Neural cell (in vitro differentiated cells): ENCODE data around the gene CABP1. TPM values are rescaled to one million over a fixed set of nuclear protein-coding genes. Genes with fewer than 3 reads are reported as not detected.

Source experiments
- H2AFZ ChIP-seq: fragments of 200-600, 300-800 bp; sonication (generic), shearing (Covaris generic); 2 replicates; pipeline ENCODE4 v1.6.0; 2014; ENCODE audit warnings: low read depth, mild to moderate bottlenecking, antibody characterized with exemption, low read length, moderate library complexity
- H3F3A ChIP-seq: fragments of 200-600 bp; shearing (Covaris generic); 2 replicates; pipeline ENCODE4 v1.6.1; 2016; ENCODE audit warnings: mild to moderate bottlenecking, moderate library complexity, mixed read lengths, antibody characterized with exemption, low read length; ENCODE audit not compliant: insufficient read depth, poor library complexity, severe bottlenecking
- H3K27ac ChIP-seq: fragments of 200-600, 300-800 bp; sonication (generic), shearing (Covaris generic); 2 replicates; pipeline ENCODE4 v1.5.1; 2014; ENCODE audit warnings: mild to moderate bottlenecking, low read length, moderate library complexity
- H3K27me3 ChIP-seq: fragments of 300-800, 200-600 bp; sonication (generic), shearing (Covaris generic); 2 replicates; pipeline ENCODE4 v1.6.0; 2014; ENCODE audit warnings: mild to moderate bottlenecking, low read depth, low read length, moderate library complexity; ENCODE audit not compliant: insufficient read depth
- H3K36me3 ChIP-seq: fragments of 300-800, 200-600 bp; sonication (generic), shearing (Covaris generic); 2 replicates; pipeline ENCODE4 v1.5.1; 2014; ENCODE audit warnings: mild to moderate bottlenecking, antibody characterized with exemption, low read length, moderate library complexity; ENCODE audit not compliant: insufficient read depth
- H3K4me2 ChIP-seq: fragments of 300-800, 200-600 bp; sonication (generic), shearing (Covaris generic); 2 replicates; pipeline ENCODE4 v1.6.0; 2014; ENCODE audit warnings: mild to moderate bottlenecking, low read length
- H3K4me3 ChIP-seq: fragments of 300-800, 200-600 bp; sonication (generic), shearing (Covaris generic); 2 replicates; pipeline ENCODE4 v1.5.1; 2014; ENCODE audit warnings: mild to moderate bottlenecking, low read length, moderate library complexity
- H3K79me2 ChIP-seq: fragments of 200-600 bp; shearing (Covaris generic); replicated peaks from 2 replicates; pipeline ENCODE4 v1.6.0; 2014; ENCODE audit warnings: mild to moderate bottlenecking, low read length, moderate library complexity; ENCODE audit not compliant: insufficient read depth
- H3K9ac ChIP-seq: fragments of 300-800, 200-600 bp; sonication (generic), shearing (Covaris generic); 2 replicates; pipeline ENCODE4 v1.6.1; 2016; ENCODE audit warnings: mild to moderate bottlenecking, low read length, mixed read lengths
- H3K9me2 ChIP-seq: fragments of 200-600 bp; shearing (Covaris generic); 2 replicates; pipeline ENCODE4 v1.6.1; 2016; ENCODE audit warnings: mild to moderate bottlenecking, low read length, mixed read lengths; ENCODE audit not compliant: insufficient read depth
- H3K9me3 ChIP-seq: fragments of 200-600, 300-800 bp; sonication (generic), shearing (Covaris generic); 2 replicates; pipeline ENCODE4 v1.6.1; 2016; ENCODE audit warnings: mild to moderate bottlenecking, mixed run types, low read length, moderate library complexity, mixed read lengths
- H4K20me1 ChIP-seq: fragments of 200-600 bp; shearing (Covaris generic); 2 replicates; pipeline ENCODE4 v1.6.1; 2016; ENCODE audit warnings: mild to moderate bottlenecking, mixed run types; ENCODE audit not compliant: insufficient read depth
- EP300 ChIP-seq: fragments of 450-650 bp; conservative IDR thresholded peaks from 2 replicates; pipeline ENCODE4 v1.6.1; 2014; ENCODE audit warnings: antibody characterized with exemption, mild to moderate bottlenecking, moderate library complexity; ENCODE audit not compliant: poor library complexity, severe bottlenecking
- EZH2 ChIP-seq: fragments of 200-600, 300-800 bp; shearing (Covaris generic), sonication (generic); IDR thresholded peaks from 2 replicates; pipeline ENCODE4 v1.6.1; 2014; ENCODE audit warnings: antibody characterized with exemption, low read length, borderline replicate concordance, mild to moderate bottlenecking; ENCODE audit not compliant: insufficient read depth, poor library complexity, severe bottlenecking
- MXI1 ChIP-seq: fragments of 450-650 bp; conservative IDR thresholded peaks from 2 replicates; pipeline ENCODE4 v1.6.1; 2014; ENCODE audit warnings: antibody characterized with exemption, mild to moderate bottlenecking; ENCODE audit not compliant: poor library complexity, severe bottlenecking
- POLR2AphosphoS5 ChIP-seq: IDR thresholded peaks from 2 replicates; pipeline ENCODE4 v1.6.1; 2012
- RAD21 ChIP-seq: fragments of 450-650 bp; conservative IDR thresholded peaks from 2 replicates; pipeline ENCODE4 v1.6.1; 2014; ENCODE audit warnings: antibody characterized with exemption, mild to moderate bottlenecking, moderate library complexity
- SMC3 ChIP-seq: fragments of 450-650 bp; conservative IDR thresholded peaks from 2 replicates; pipeline ENCODE4 v1.6.1; 2014; ENCODE audit warnings: antibody characterized with exemption, mild to moderate bottlenecking, moderate library complexity; ENCODE audit not compliant: poor library complexity
- TAF1 ChIP-seq: IDR thresholded peaks from 2 replicates; pipeline ENCODE4 v1.6.1; 2012; ENCODE audit warnings: low read depth
- polyA plus RNA-seq: library from polyadenylated mRNA; depleted of rRNA; stranded (reverse); fragments of >200 nt; gene quantifications from 2 replicates; pipeline ENCODE4 v1.2.3, GENCODE V29; 2014
- TF ChIP-seq, protein P1 (sequence below): fragments of 450-650 bp; IDR thresholded peaks from 2 replicates; pipeline ENCODE4 v1.5.1; 2014; ENCODE audit warnings: antibody characterized with exemption, mild to moderate bottlenecking, moderate library complexity; ENCODE audit not compliant: poor library complexity, severe bottlenecking
- TF ChIP-seq, protein P2 (sequence below): IDR thresholded peaks from 2 replicates; pipeline ENCODE4 v1.6.1; 2012; ENCODE audit warnings: borderline replicate concordance

CABP1 gene
- polyA plus RNA-seq, 1 donor from 2014 or later: 0.71 TPM

DNA sequence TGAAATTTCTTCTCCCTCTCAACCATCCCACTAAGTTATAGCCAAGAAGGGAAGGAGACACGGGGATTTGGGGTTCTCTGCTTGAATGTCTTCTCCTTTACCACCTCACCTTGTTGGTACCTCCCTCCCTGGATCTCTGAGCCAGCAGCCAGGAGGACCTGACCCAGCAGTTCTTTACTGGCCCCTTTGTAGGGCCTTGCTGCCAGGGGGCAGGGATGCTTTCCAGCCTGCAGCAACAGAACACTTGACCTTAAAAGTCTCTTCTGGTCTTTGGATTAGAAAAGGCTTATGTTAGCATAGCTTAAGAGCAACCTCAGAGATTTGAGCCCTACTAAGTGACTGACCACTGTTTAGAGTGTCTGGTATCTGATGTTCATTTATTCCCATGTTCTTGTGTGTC lies 56.9 kb downstream of the CABP1 start:
- no peaks in the 10 kb centered on the region for H3K9me3 ChIP-seq
- H3K9ac ChIP-seq: no peak overlapping the region
- no peak overlapping the region for H3K4me3 ChIP-seq
- H3K27ac ChIP-seq: no peak overlapping the region
- no peaks in the 10 kb centered on the region for H3K27me3 ChIP-seq
- no peak overlapping the region for H3K4me2 ChIP-seq
- H3K9me2 ChIP-seq: no peaks in the 10 kb centered on the region
- H3K36me3 ChIP-seq: peaks cover 5% of the 10 kb centered on the region
- no peaks in the 10 kb centered on the region for H4K20me1 ChIP-seq
- H3K79me2 ChIP-seq: no peaks in the 10 kb centered on the region
- no peak for TF ChIP-seq EP300
- TF ChIP-seq TAF1: no peak
- no peak for TF ChIP-seq MXI1
- TF ChIP-seq, protein P1, sequence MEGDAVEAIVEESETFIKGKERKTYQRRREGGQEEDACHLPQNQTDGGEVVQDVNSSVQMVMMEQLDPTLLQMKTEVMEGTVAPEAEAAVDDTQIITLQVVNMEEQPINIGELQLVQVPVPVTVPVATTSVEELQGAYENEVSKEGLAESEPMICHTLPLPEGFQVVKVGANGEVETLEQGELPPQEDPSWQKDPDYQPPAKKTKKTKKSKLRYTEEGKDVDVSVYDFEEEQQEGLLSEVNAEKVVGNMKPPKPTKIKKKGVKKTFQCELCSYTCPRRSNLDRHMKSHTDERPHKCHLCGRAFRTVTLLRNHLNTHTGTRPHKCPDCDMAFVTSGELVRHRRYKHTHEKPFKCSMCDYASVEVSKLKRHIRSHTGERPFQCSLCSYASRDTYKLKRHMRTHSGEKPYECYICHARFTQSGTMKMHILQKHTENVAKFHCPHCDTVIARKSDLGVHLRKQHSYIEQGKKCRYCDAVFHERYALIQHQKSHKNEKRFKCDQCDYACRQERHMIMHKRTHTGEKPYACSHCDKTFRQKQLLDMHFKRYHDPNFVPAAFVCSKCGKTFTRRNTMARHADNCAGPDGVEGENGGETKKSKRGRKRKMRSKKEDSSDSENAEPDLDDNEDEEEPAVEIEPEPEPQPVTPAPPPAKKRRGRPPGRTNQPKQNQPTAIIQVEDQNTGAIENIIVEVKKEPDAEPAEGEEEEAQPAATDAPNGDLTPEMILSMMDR: no peak
- TF ChIP-seq EZH2: no peak
- TF ChIP-seq RAD21: no peak
- no peak for TF ChIP-seq POLR2AphosphoS5
- TF ChIP-seq, protein P2, sequence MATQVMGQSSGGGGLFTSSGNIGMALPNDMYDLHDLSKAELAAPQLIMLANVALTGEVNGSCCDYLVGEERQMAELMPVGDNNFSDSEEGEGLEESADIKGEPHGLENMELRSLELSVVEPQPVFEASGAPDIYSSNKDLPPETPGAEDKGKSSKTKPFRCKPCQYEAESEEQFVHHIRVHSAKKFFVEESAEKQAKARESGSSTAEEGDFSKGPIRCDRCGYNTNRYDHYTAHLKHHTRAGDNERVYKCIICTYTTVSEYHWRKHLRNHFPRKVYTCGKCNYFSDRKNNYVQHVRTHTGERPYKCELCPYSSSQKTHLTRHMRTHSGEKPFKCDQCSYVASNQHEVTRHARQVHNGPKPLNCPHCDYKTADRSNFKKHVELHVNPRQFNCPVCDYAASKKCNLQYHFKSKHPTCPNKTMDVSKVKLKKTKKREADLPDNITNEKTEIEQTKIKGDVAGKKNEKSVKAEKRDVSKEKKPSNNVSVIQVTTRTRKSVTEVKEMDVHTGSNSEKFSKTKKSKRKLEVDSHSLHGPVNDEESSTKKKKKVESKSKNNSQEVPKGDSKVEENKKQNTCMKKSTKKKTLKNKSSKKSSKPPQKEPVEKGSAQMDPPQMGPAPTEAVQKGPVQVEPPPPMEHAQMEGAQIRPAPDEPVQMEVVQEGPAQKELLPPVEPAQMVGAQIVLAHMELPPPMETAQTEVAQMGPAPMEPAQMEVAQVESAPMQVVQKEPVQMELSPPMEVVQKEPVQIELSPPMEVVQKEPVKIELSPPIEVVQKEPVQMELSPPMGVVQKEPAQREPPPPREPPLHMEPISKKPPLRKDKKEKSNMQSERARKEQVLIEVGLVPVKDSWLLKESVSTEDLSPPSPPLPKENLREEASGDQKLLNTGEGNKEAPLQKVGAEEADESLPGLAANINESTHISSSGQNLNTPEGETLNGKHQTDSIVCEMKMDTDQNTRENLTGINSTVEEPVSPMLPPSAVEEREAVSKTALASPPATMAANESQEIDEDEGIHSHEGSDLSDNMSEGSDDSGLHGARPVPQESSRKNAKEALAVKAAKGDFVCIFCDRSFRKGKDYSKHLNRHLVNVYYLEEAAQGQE: no peak
- TF ChIP-seq SMC3: no peak
- no peaks in the 10 kb centered on the region for H3F3A ChIP-seq
- no peak overlapping the region for H2AFZ ChIP-seq

DNA sequence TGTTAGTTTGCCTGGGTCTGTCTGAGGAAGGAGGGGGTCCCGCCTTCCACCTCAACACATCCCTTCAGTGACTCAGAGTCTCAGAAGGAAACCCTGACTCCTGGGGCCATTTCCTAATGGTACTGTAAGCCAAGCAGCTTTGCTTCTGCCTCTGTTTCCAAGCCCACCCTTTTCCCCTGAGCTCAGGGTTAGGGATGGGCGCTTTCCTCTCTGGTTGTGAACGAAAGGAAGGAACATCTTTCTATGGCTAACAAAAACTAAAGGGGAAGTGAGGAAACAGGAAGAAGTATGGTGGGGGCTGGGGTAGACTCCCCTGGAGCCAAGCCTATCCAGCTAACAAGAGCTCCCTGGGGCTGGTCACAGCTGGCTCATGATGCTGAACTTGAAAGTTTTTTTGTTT lies 58.2 kb downstream of the CABP1 start:
- no peak overlapping the region for H3K9ac ChIP-seq
- no peaks in the 10 kb centered on the region for H3F3A ChIP-seq
- H3K9me3 ChIP-seq: no peaks in the 10 kb centered on the region
- H3K4me3 ChIP-seq: no peak overlapping the region
- H3K79me2 ChIP-seq: no peaks in the 10 kb centered on the region
- no peak overlapping the region for H3K4me2 ChIP-seq
- no peak overlapping the region for H2AFZ ChIP-seq
- TF ChIP-seq RAD21 (no peak), SMC3 (no peak), EP300 (no peak), MXI1 (no peak), POLR2AphosphoS5 (no peak), TAF1 (no peak), EZH2 (no peak)
- TF ChIP-seq, protein P2: no peak
- TF ChIP-seq, protein P1: no peak
- H3K27me3 ChIP-seq: no peaks in the 10 kb centered on the region
- H4K20me1 ChIP-seq: no peaks in the 10 kb centered on the region
- H3K9me2 ChIP-seq: no peaks in the 10 kb centered on the region
- no peak overlapping the region for H3K27ac ChIP-seq
- peaks cover 5% of the 10 kb centered on the region for H3K36me3 ChIP-seq
